Activated CD4-positive, alpha-beta memory T cell treated with anti-CD3 and anti-CD28 coated beads for 36 hours (primary cell): ENCODE data around the gene TRUB1. TPM values are rescaled to one million over a fixed set of nuclear protein-coding genes. Genes with fewer than 3 reads are reported as not detected.
A peak's percentile ranks its signal among the peaks of the same experiment; 100 is the strongest.
"Not testable (repeated sequence)": the region's sequence is repeated elsewhere in the genome, so short reads cannot be mapped to it uniquely, and the experiment has no call there.

Source experiments
- CTCF ChIA-PET: fragments of 350-600 bp; sonication (Branson Sonifier 250); formaldehyde crosslinking; loops from one replicate; lab custom pipeline; 2021; ENCODE audit warnings: antibody characterized with exemption, inconsistent platforms; lab: Charles Lee
- POLR2A ChIA-PET: fragments of 350-600 bp; sonication (Branson Sonifier 250); formaldehyde crosslinking; loops from one replicate; lab custom pipeline; 2021; ENCODE audit warnings: antibody characterized with exemption; lab: Charles Lee
- DNase-seq: peaks from one replicate; pipeline ENCODE4 v3.0.0-alpha.2; 2020
- H3K27ac Mint-ChIP-seq: one replicate; pipeline ENCODE4 v1.8.0; 2021; ENCODE audit warnings: mixed read lengths
- H3K27me3 Mint-ChIP-seq: one replicate; pipeline ENCODE4 v1.8.0; 2021; ENCODE audit warnings: mixed read lengths
- H3K36me3 Mint-ChIP-seq: one replicate; pipeline ENCODE4 v1.8.0; 2021; ENCODE audit warnings: mixed read lengths
- H3K4me1 Mint-ChIP-seq: one replicate; pipeline ENCODE4 v1.8.0; 2021; ENCODE audit warnings: low read depth, mixed read lengths
- H3K4me3 Mint-ChIP-seq: one replicate; pipeline ENCODE4 v1.8.0; 2021; ENCODE audit warnings: mild to moderate bottlenecking, mixed read lengths
- H3K9me3 Mint-ChIP-seq: one replicate; pipeline ENCODE4 v1.8.0; 2021; ENCODE audit warnings: mixed read lengths
- intact Hi-C: fragments of 100-400 bp; cut with micrococcal nuclease; formaldehyde crosslinking; loops from one replicate; pipeline ENCODE4 v1.15.1; 2023
- total RNA-seq, 2 experiments: library from RNA; stranded (reverse); gene quantifications; one replicate each; pipeline ENCODE4 v1.2.3, GENCODE V29; 2021

TRUB1 gene
- total RNA-seq, 2 experiments from 2014 or later = 13.4 to 16.2 TPM

DNA sequence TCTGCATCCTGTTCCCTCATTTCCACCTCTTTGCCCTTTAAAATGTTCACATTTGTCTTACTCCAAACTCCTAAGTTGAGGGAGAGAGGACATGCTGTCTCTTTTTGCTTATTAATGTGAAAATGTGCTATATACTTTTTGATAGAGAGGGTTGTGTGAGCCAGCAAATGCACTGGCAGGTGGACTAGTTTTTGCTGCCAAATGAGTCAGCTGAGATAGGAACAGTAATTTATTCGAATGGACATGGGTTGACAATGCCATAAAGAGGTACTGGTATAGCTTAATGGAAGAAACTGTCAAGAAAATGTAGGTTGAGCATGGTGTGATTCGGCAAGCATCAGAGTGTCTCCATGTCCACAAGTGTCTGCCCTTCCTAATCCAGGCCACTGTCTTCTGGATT, 9.2 kb upstream of the TRUB1 start:
- Mint-ChIP-seq H3K36me3 (no peaks in the 10 kb centered on the region), H3K27ac (no peak overlapping the region), H3K4me1 (peaks cover 15% of the 10 kb centered on the region), H3K27me3 (peaks cover 10% of the 10 kb centered on the region), H3K9me3 (no peaks in the 10 kb centered on the region), H3K4me3 (no peak overlapping the region)
- DNase-seq = no peak
- intact Hi-C loops = no loop called here
- ChIA-PET CTCF (no interaction called here), POLR2A (no interaction called here)

DNA sequence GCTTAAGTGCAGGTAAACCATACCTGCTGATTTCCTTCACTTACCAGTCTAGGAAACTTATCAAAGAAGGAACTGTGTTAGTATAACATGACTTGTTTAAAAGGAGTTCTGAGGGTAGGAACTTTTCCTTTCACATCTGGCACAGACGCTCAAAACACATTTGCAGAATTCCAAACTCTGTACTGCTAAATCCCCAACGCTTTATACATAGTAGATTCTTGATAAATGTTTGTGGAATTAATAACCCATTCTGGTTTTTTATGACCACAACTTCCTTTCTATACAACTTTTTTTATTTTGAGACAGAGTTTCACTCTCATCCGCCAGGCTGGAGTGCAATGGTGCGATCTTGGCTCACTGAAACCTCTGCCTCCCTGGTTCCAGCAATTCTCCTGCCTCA, 7.7 kb upstream of the TRUB1 start:
- Mint-ChIP-seq H3K36me3 (no peaks in the 10 kb centered on the region), H3K27ac (no peak overlapping the region), H3K9me3 (no peaks in the 10 kb centered on the region), H3K4me1 (peaks cover 13% of the 10 kb centered on the region), H3K27me3 (peaks cover 7% of the 10 kb centered on the region), H3K4me3 (no peak overlapping the region)
- POLR2A ChIA-PET = interaction anchor here (1.0 kb wide), 1 partner anchor 8 kb away, joined by 3 read pairs; the partner anchor contains the start of gene TRUB1
- intact Hi-C loops = no loop called here
- DNase-seq = no peak
- CTCF ChIA-PET = no interaction called here

DNA sequence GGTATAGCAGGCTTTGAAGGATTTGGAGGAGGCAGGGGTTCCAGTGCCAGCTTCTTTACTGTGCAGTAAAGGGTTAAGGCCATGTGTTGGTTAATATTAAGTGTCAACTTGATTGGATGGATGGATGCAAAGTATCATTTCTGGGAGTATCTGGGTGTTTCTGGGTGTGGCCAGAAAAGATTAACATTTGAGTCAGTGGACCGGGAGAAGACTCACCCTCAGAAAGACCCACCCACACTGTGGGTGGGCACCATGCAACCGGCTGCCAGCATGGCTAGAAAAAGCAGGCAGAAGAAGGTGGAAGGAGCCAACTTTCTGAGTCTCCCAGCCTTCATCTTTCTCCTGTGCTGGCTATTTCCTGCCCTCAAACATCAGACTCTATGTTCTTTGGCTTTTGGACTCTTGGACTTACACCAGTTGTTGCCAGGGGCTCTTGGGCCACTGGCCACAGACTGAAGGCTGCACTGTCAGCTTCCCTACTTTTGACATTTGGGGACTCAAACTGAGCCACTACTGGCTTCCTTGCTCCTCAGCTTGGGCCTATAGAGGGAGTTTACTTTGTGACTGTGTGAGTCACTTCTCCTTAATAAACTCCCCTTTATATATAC, 6.8 kb upstream of the TRUB1 start:
- DNase-seq = no peak
- H3K36me3 Mint-ChIP-seq = no peaks in the 10 kb centered on the region
- no peak overlapping the region for H3K27ac Mint-ChIP-seq
- H3K4me1 Mint-ChIP-seq = peaks cover 5% of the 10 kb centered on the region
- POLR2A ChIA-PET = no interaction called here
- peaks cover 4% of the 10 kb centered on the region for H3K27me3 Mint-ChIP-seq
- H3K4me3 Mint-ChIP-seq = no peak overlapping the region
- intact Hi-C loops = no loop called here
- H3K9me3 Mint-ChIP-seq = no peaks in the 10 kb centered on the region
- CTCF ChIA-PET = no interaction called here

DNA sequence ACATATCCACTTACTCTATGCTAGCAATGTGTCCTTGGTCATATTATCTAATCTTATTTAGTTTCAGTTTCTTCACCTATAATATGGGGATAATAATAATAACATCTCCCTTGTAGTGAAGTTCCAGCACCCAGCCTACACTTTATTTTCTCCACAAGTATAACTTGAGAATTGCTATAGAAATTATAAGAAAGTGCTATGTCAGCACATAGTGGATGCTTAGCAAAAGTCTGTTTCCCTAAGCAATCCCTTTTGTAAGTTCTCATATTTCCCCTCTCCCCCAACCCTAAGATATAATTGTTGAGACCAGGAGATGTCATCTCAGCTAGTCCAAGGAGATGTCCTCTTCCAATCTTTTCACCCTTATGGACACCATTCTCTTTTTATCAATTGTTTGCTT, 5.8 kb upstream of the TRUB1 start:
- DNase-seq = no peak
- Mint-ChIP-seq H3K9me3 (no peaks in the 10 kb centered on the region), H3K4me3 (no peak overlapping the region), H3K27ac (no peak overlapping the region), H3K36me3 (no peaks in the 10 kb centered on the region), H3K4me1 (peaks cover 4% of the 10 kb centered on the region), H3K27me3 (peaks cover 2% of the 10 kb centered on the region)
- ChIA-PET POLR2A (no interaction called here), CTCF (interaction anchor here (0.6 kb wide), 1 partner anchor 52 kb away, joined by 3 read pairs; no protein-coding TSS in a partner anchor)
- intact Hi-C loops = no loop called here

DNA sequence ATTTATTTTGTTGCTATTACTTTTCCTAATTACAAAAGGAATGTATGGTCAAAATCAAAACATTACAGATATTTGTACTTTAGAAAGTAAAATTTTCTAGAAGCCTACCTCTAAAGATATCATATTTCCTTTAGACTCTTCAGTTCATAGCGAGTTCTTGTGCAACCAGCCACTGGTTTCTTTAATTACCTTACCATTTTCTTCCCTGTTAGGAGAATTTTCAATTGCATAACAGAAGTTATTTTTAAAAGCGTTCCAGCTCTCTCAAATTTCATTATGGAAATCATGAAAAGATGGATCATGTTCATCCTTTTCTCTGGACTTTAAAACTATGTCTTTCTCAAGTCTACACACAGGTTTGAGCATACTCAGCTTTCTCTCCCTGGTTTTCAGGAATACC, 5.0 kb upstream of the TRUB1 start:
- POLR2A ChIA-PET = no interaction called here
- CTCF ChIA-PET = interaction anchor here (0.8 kb wide), 1 partner anchor 56 kb away, joined by 3 read pairs; no protein-coding TSS in a partner anchor
- Mint-ChIP-seq H3K36me3 (no peaks in the 10 kb centered on the region), H3K4me1 (peaks cover 8% of the 10 kb centered on the region), H3K4me3 (no peak overlapping the region), H3K27ac (no peak overlapping the region), H3K27me3 (peaks cover 2% of the 10 kb centered on the region), H3K9me3 (no peaks in the 10 kb centered on the region)
- DNase-seq = no peak
- intact Hi-C loops = no loop called here

DNA sequence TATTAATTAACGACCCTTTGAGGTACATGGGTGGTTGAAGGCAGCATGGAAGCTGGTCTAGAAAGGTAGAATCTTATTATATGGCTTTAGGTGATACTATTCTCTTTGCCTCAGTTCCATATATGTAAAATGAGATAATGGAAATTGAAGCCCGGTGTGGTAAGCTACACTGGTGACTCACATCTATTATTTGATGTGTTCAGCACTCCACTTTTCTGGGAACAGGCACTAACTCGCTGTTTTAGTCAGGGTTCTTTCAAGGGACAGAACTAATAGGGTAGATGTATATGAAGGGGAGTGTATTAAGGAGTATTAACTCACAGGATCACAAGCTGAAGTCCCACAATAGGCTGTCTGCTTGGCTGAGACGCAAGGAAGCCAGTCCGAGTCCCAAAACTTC, 4.4 kb upstream of the TRUB1 start:
- ChIA-PET POLR2A (no interaction called here), CTCF (no interaction called here)
- intact Hi-C loops = no loop called here
- Mint-ChIP-seq H3K27ac (no peak overlapping the region), H3K36me3 (peaks cover 2% of the 10 kb centered on the region), H3K27me3 (peaks cover 2% of the 10 kb centered on the region), H3K4me3 (no peak overlapping the region), H3K4me1 (peaks cover 8% of the 10 kb centered on the region), H3K9me3 (no peaks in the 10 kb centered on the region)
- no peak for DNase-seq

GRCh38 chr10:114933995-114934394, 4.0 kb upstream of the TRUB1 start:
- DNase-seq, H3K36me3 Mint-ChIP-seq, H3K27me3 Mint-ChIP-seq, H3K9me3 Mint-ChIP-seq, POLR2A ChIA-PET, CTCF ChIA-PET, H3K4me3 Mint-ChIP-seq, H3K27ac Mint-ChIP-seq, intact Hi-C loops, H3K4me1 Mint-ChIP-seq: not testable (repeated sequence)

- peaks cover 16% of the 10 kb centered on the region for H3K36me3 Mint-ChIP-seq
- H3K27ac Mint-ChIP-seq = peak overlapping the region; percentile 80
- DNase-seq = no peak
- no peaks in the 10 kb centered on the region for H3K27me3 Mint-ChIP-seq
- H3K9me3 Mint-ChIP-seq = no peaks in the 10 kb centered on the region
- POLR2A ChIA-PET = interaction anchor here (0.9 to 1.4 kb wide), 2 partner anchors 9 to 17 kb away, joined by 3 to 4 read pairs; no protein-coding TSS in a partner anchor
- peaks cover 26% of the 10 kb centered on the region for H3K4me1 Mint-ChIP-seq
- peak overlapping the region; percentile 96 for H3K4me3 Mint-ChIP-seq
- CTCF ChIA-PET = interaction anchor here (1.5 to 2.6 kb wide), 3 partner anchors 24 to 61 kb away, joined by 4 to 10 read pairs (median 5); no protein-coding TSS in a partner anchor
- intact Hi-C loops = loop anchor here (1.0 to 5.0 kb wide), 6 partner anchors 13 to 397 kb away; partner anchors contain the start of gene ATRNL1
Measured at GRCh38 chr10:114938856-114939193, 830 bp downstream of the TRUB1 start.

- Mint-ChIP-seq H3K36me3 (peaks cover 24% of the 10 kb centered on the region), H3K27ac (no peak overlapping the region), H3K9me3 (no peaks in the 10 kb centered on the region), H3K4me3 (no peak overlapping the region), H3K4me1 (peaks cover 26% of the 10 kb centered on the region), H3K27me3 (no peaks in the 10 kb centered on the region)
- intact Hi-C loops = no loop called here
- no peak for DNase-seq
- POLR2A ChIA-PET = no interaction called here
- CTCF ChIA-PET = no interaction called here
Measured at GRCh38 chr10:114940735-114941134, 2.7 kb downstream of the TRUB1 start.

GRCh38 chr10:114943000-114943399, 5.0 kb downstream of the TRUB1 start:
- POLR2A ChIA-PET = no interaction called here
- Mint-ChIP-seq H3K4me1 (peaks cover 21% of the 10 kb centered on the region), H3K9me3 (no peaks in the 10 kb centered on the region), H3K27me3 (no peaks in the 10 kb centered on the region), H3K27ac (no peak overlapping the region), H3K4me3 (no peak overlapping the region), H3K36me3 (peaks cover 32% of the 10 kb centered on the region)
- intact Hi-C loops = no loop called here
- CTCF ChIA-PET = no interaction called here
- no peak for DNase-seq

GRCh38 chr10:114953047-114953446, 15.1 kb downstream of the TRUB1 start:
- Mint-ChIP-seq H3K4me3 (no peak overlapping the region), H3K36me3 (peaks cover 34% of the 10 kb centered on the region), H3K27me3 (no peaks in the 10 kb centered on the region), H3K4me1 (peaks cover 35% of the 10 kb centered on the region), H3K9me3 (no peaks in the 10 kb centered on the region), H3K27ac (no peak overlapping the region)
- POLR2A ChIA-PET = no interaction called here
- DNase-seq = no peak
- intact Hi-C loops = no loop called here
- CTCF ChIA-PET = no interaction called here

- Mint-ChIP-seq H3K9me3 (no peaks in the 10 kb centered on the region), H3K27ac (no peak overlapping the region), H3K27me3 (no peaks in the 10 kb centered on the region), H3K4me3 (no peak overlapping the region), H3K36me3 (peaks cover 24% of the 10 kb centered on the region), H3K4me1 (peaks cover 31% of the 10 kb centered on the region)
- ChIA-PET POLR2A (interaction anchor here (1.3 to 1.4 kb wide), 2 partner anchors 11 to 17 kb away, joined by 3 read pairs; no protein-coding TSS in a partner anchor), CTCF (no interaction called here)
- intact Hi-C loops = no loop called here
- no peak for DNase-seq
Measured at GRCh38 chr10:114955984-114956383, 18.0 kb downstream of the TRUB1 start.

GRCh38 chr10:114956466-114956865, 18.5 kb downstream of the TRUB1 start:
- POLR2A ChIA-PET = interaction anchor here (1.3 to 1.5 kb wide), 3 partner anchors 9 to 18 kb away, joined by 3 read pairs; no protein-coding TSS in a partner anchor

More at GRCh38 chr10:114956466-114956865, 18.5 kb downstream of the TRUB1 start:
- intact Hi-C loops = no loop called here
- Mint-ChIP-seq H3K9me3 (no peaks in the 10 kb centered on the region), H3K27me3 (no peaks in the 10 kb centered on the region), H3K4me1 (peaks cover 31% of the 10 kb centered on the region), H3K27ac (no peak overlapping the region), H3K36me3 (peaks cover 27% of the 10 kb centered on the region), H3K4me3 (no peak overlapping the region)
- CTCF ChIA-PET = no interaction called here
- no peak for DNase-seq
